GM18508 (cell line): Measurements from ENCODE around the gene HERC2.

Experiments
- ATAC-seq: cut with Tn5 transposase; IDR thresholded peaks from one replicate; pipeline ENCODE4 v1.9.1; 2021; ENCODE audit warnings: moderate number of reproducible peaks; ENCODE audit not compliant: insufficient read depth, unreplicated experiment

The HERC2 gene

GRCh38 chr15:28081594-28081993, 240.4 kb downstream of the HERC2 start:
- ATAC-seq = no peak

GRCh38 chr15:28080386-28080785, 241.6 kb downstream of the HERC2 start:
- ATAC-seq = no peak

GRCh38 chr15:28079313-28079969, 242.5 kb downstream of the HERC2 start:
- ATAC-seq = no peak

GRCh38 chr15:28078191-28078719, 243.7 kb downstream of the HERC2 start:
- ATAC-seq = no peak

GRCh38 chr15:28075573-28075972, 246.4 kb downstream of the HERC2 start:
- ATAC-seq = no peak

- no peak for ATAC-seq
Observed at GRCh38 chr15:28068930-28069329, 253.0 kb downstream of the HERC2 start.

DNA sequence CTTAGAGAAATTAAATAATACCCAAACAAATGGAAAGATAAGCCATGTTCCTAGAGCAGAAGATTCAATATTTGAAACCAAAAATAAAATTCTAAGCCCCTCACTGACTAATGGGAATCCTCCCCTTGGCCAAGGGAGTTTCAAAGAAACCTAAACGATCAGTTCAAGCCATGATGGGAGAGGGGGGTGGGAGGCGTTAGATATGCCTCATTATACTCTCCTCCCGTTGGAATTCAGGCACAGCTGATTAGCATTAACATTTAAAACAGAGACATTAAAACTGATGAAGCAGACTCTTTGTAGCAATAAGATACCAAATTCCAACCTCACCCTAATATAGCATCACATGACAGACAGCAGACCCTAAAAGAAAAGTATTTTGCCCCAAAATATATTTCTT, 255.7 kb downstream of the HERC2 start:
- ATAC-seq = no peak
